Astrocyte of the spinal cord (primary cell): ENCODE results near the gene HNRNPLL.

Experiments used
- DNase-seq: peaks from one replicate; pipeline ENCODE4 v3.0.0; 2011; ENCODE audit warnings: low read depth, low spot score
- H3K4me3 ChIP-seq: 2 replicates; pipeline ENCODE4 v1.5.1; 2011; ENCODE audit warnings: low read depth, mild to moderate bottlenecking, low read length, moderate library complexity
- CTCF ChIP-seq: IDR thresholded peaks from 2 replicates; pipeline ENCODE4 v1.5.1; 2012; ENCODE audit warnings: low read depth, mild to moderate bottlenecking, low read length, inconsistent platforms
- in situ Hi-C: cut with HindIII; loops from 2 replicates; pipeline ENCODE4 v1.10.0; 2017; ENCODE audit warnings: low sequenced_read_pairs

HNRNPLL gene

GRCh38 chr2:38522754-38523349, 79.9 kb downstream of the HNRNPLL start:
- TF ChIP-seq CTCF, result no peak
- no peak for DNase-seq
- no peak overlapping the region for H3K4me3 ChIP-seq
- in situ Hi-C loops, result no loop called here

- no peak overlapping the region for H3K4me3 ChIP-seq
- no peak for DNase-seq
- no peak for TF ChIP-seq CTCF
- in situ Hi-C loops, result no loop called here
These were observed 80.9 kb downstream of the HNRNPLL start for GRCh38 chr2:38521835-38522234.

DNA sequence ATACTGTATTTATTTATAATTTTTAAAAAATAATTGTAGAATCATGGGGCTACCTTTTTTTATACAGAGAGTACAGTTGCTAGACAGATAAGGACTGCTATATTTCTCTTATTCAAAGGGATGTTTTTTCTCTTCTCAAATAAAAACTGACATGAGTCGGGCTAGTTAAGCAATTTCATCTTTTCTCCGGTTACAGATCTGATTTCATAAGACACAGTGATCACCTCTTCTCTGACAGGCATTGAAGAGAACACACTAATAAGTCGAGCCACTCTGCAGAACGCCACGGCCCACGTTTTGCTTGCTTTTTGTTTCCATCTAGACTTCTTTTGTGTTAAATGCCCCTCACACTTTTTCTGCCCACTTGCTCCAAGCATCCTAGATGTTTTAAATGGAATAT, 85.4 kb downstream of the HNRNPLL start:
- no peak for TF ChIP-seq CTCF
- in situ Hi-C loops, result no loop called here
- H3K4me3 ChIP-seq, result no peak overlapping the region
- DNase-seq, result no peak

- in situ Hi-C loops, result no loop called here
- DNase-seq, result no peak
These were observed 86.2 kb downstream of the HNRNPLL start for GRCh38 chr2:38516526-38516925.

GRCh38 chr2:38516122-38516521, 86.6 kb downstream of the HNRNPLL start:
- H3K4me3 ChIP-seq, result no peak overlapping the region
- no peak for DNase-seq
- no peak for TF ChIP-seq CTCF
- in situ Hi-C loops, result no loop called here

More at GRCh38 chr2:38516526-38516925, 86.2 kb downstream of the HNRNPLL start:
- no peak overlapping the region for H3K4me3 ChIP-seq
- no peak for TF ChIP-seq CTCF

DNA sequence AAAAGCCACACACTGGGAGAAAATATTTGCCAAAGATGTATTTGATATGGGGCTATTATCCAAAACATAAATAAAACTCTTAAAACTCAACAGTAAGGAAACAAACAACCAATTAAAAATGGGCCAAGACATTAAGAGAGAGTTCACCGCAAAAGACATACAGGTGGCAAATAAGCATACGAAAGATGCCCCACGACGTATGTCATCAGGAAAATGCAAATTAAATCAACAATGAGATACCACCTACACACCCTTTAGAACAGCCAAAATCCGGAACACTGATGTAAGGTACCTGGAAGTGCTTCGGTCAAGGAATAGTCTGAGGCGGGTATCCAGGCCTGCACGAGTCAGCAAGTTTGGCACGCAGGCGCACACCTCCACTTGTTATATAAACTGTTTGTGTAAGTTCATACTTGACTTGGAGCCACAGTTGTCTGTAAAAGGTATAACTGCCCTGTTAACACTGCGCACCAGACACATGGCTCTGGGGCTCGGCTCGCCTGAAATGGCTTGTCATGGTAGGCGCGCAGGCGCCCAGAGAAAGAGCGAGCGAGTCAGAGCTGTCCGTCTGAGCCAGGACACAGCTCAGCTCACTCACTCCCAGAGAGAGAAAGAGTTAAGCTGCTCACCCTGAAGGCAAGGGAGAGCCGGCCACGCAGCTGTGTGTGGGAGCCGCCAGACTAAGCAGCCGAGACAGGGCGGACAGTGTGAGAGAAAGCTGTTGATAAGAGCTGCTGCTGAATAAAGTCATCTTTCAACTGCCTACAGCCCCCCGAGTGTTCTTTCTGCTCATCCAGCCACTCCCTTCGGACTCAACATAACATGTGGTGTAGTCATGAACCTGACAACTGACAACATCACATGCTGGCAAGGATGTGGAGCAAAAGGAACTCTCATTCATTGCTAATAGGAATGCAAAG, 87.3 kb downstream of the HNRNPLL start:
- no peak for TF ChIP-seq CTCF

More for the DNA sequence above, 87.3 kb downstream of the HNRNPLL start:
- in situ Hi-C loops, result no loop called here
- DNase-seq, result no peak
- no peak overlapping the region for H3K4me3 ChIP-seq
